Activated CD4-positive, CD25-positive, alpha-beta regulatory T cell treated with anti-CD3 and anti-CD28 coated beads, Interleukin-2, amount 50 U/mL, for 24 hours (primary cell): ENCODE measurements around the gene ZNF609.
"Not testable (repeated sequence)": the region's sequence is repeated elsewhere in the genome, so short reads cannot be mapped to it uniquely, and the experiment has no call there.

ENCODE experiments used
- ATAC-seq, 2 donors: fragments of 150-1000 bp; cut with Tn5 transposase; one replicate each; pipeline ENCODE4 v1.10.0; 2021; ENCODE audit warnings: mild to moderate bottlenecking in 1 of 2, moderate library complexity in 1 of 2

The ZNF609 gene

GRCh38 chr15:64586259-64586870, 126.0 kb downstream of the ZNF609 start:
- ATAC-seq: no peak

GRCh38 chr15:64586984-64587383, 126.6 kb downstream of the ZNF609 start:
- no peak for ATAC-seq

- ATAC-seq: no peak
Measured at GRCh38 chr15:64589435-64590084, 129.2 kb downstream of the ZNF609 start.

GRCh38 chr15:64592845-64593244, 132.5 kb downstream of the ZNF609 start:
- ATAC-seq: not testable (repeated sequence)

GRCh38 chr15:64596701-64597476, 136.5 kb downstream of the ZNF609 start:
- peak; percentile 53 to 67 for ATAC-seq

- no peak for ATAC-seq
Measured at GRCh38 chr15:64597477-64597822, 137.1 kb downstream of the ZNF609 start.

- ATAC-seq: no peak
Measured at GRCh38 chr15:64599226-64599625, 138.8 kb downstream of the ZNF609 start.

- ATAC-seq: no peak
Measured at GRCh38 chr15:64599716-64600115, 139.3 kb downstream of the ZNF609 start.

GRCh38 chr15:64600794-64601193, 140.4 kb downstream of the ZNF609 start:
- ATAC-seq: no peak

GRCh38 chr15:64604319-64604718, 143.9 kb downstream of the ZNF609 start:
- ATAC-seq: no peak

GRCh38 chr15:64607416-64607815, 147.0 kb downstream of the ZNF609 start:
- ATAC-seq: not testable (repeated sequence)

- no peak for ATAC-seq
Measured at GRCh38 chr15:64610257-64610919, 150.0 kb downstream of the ZNF609 start.

- no peak for ATAC-seq
Measured at GRCh38 chr15:64611085-64611725, 150.8 kb downstream of the ZNF609 start.

GRCh38 chr15:64614519-64614918, 154.1 kb downstream of the ZNF609 start:
- ATAC-seq: peak in 1 of 2 donors; percentile 56

GRCh38 chr15:64617727-64618126, 157.3 kb downstream of the ZNF609 start:
- ATAC-seq: no peak

GRCh38 chr15:64618138-64618537, 157.8 kb downstream of the ZNF609 start:
- ATAC-seq: no peak

- ATAC-seq: no peak
Measured at GRCh38 chr15:64618540-64618939, 158.2 kb downstream of the ZNF609 start.

- ATAC-seq: peak in 1 of 2 donors; percentile 39
Measured at GRCh38 chr15:64619880-64620839, 159.8 kb downstream of the ZNF609 start.

GRCh38 chr15:64621056-64621455, 160.7 kb downstream of the ZNF609 start:
- no peak for ATAC-seq

- ATAC-seq: peak; percentile 65 to 74
Measured at GRCh38 chr15:64622410-64623260, 162.3 kb downstream of the ZNF609 start.
